ENCODE results near the gene IL1RAPL1. TPM values are rescaled to one million over a fixed set of nuclear protein-coding genes. Genes with fewer than 3 reads are reported as not detected.

Gene IL1RAPL1
- total RNA-seq, 1 donor from 2014 or later, result 0.16 TPM

DNA sequence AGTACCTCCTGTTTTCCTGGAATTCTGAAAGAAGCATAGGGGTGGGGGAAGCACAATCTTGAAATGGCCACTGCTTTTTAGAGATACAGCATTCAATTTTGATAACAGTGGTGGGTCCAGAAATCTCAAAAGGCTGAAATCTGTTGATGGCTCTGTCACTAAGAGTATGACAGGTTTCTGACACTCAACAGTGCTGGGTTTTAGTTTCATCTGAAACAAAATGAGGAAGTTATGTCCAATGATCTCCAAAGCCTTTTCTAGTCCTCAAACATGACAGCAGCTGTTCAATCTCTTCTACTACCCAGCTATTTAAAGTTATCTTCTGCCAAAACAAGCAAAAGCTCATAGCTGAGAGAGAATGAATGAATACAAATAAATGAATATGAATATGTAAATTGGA lies 110.5 kb downstream of the IL1RAPL1 start:
- Mint-ChIP-seq H3K36me3 (ENCODE audit: low read depth, unreplicated experiment) (no peaks in the 10 kb centered on the region), H3K4me3 (ENCODE audit: unreplicated experiment) (no peak overlapping the region), H3K9me3 (ENCODE audit: unreplicated experiment) (no peaks in the 10 kb centered on the region), H3K4me1 (ENCODE audit: low read depth, unreplicated experiment) (no peaks in the 10 kb centered on the region), H3K27me3 (ENCODE audit: low read depth, unreplicated experiment) (no peaks in the 10 kb centered on the region), H3K27ac (ENCODE audit: unreplicated experiment) (no peak overlapping the region)
- H3K4me1 ChIP-seq (ENCODE audit: insufficient read depth, low read length), result no peaks in the 10 kb centered on the region
- no peak overlapping the region for H3K27ac ChIP-seq (ENCODE audit: low read depth, low read length)
- H3K4me2 ChIP-seq (ENCODE audit: low read length), result no peak overlapping the region
- DNase-seq (ENCODE audit: low read depth) (no peak), FAIRE-seq (peak; percentile 66)
- H3K4me3 ChIP-seq (ENCODE audit: insufficient read depth, low read depth, low read length), result no peak overlapping the region
- no peaks in the 10 kb centered on the region for H3K27me3 ChIP-seq (ENCODE audit: insufficient read depth, low read length)
- H4K20me1 ChIP-seq (ENCODE audit: insufficient read depth, low read length), result no peaks in the 10 kb centered on the region
- TF ChIP-seq EZH2 (IDR thresholded peaks at IDR 0.05; ENCODE audit: insufficient read depth, low read length), result no peak
- TF ChIP-seq, protein P1, sequence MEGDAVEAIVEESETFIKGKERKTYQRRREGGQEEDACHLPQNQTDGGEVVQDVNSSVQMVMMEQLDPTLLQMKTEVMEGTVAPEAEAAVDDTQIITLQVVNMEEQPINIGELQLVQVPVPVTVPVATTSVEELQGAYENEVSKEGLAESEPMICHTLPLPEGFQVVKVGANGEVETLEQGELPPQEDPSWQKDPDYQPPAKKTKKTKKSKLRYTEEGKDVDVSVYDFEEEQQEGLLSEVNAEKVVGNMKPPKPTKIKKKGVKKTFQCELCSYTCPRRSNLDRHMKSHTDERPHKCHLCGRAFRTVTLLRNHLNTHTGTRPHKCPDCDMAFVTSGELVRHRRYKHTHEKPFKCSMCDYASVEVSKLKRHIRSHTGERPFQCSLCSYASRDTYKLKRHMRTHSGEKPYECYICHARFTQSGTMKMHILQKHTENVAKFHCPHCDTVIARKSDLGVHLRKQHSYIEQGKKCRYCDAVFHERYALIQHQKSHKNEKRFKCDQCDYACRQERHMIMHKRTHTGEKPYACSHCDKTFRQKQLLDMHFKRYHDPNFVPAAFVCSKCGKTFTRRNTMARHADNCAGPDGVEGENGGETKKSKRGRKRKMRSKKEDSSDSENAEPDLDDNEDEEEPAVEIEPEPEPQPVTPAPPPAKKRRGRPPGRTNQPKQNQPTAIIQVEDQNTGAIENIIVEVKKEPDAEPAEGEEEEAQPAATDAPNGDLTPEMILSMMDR (IDR thresholded peaks at IDR 0.05; ENCODE audit: insufficient read depth, low read depth, low read length), result no peak
- no peak overlapping the region for H3K9ac ChIP-seq (ENCODE audit: low read length)
- no peaks in the 10 kb centered on the region for H3K9me3 ChIP-seq (ENCODE audit: insufficient read depth, low read depth, low read length)
- H3K36me3 ChIP-seq (ENCODE audit: insufficient read depth, low read length), result no peaks in the 10 kb centered on the region
- H3K79me2 ChIP-seq (ENCODE audit: insufficient read depth, low read length), result no peaks in the 10 kb centered on the region
- H2AFZ ChIP-seq (ENCODE audit: low read depth, low read length), result no peak overlapping the region

DNA sequence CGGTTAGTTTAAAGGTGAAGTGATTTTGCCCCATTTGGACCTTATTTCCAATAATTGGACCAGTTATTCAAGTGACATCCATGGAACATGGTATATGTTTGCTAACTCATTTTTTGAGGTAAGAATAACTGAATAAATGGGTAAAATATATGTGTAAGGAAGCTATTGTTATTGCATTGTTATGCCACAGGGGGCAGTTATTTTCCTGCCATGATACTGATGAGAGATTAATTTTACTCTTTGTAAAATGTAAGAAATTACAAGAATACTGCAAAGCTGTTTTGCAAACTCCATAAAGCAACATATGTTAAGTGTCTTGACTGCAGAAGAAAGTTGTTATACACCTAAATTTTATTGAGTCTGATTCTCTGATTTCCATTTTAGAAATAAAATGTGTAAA lies 114.0 kb downstream of the IL1RAPL1 start:
- Histone ChIP-seq H3K4me2 (ENCODE audit: low read length) (no peak overlapping the region), H3K79me2 (ENCODE audit: insufficient read depth, low read length) (no peaks in the 10 kb centered on the region), H2AFZ (ENCODE audit: low read depth, low read length) (no peak overlapping the region), H3K9me3 (ENCODE audit: insufficient read depth, low read depth, low read length) (no peaks in the 10 kb centered on the region), H3K36me3 (ENCODE audit: insufficient read depth, low read length) (no peaks in the 10 kb centered on the region), H4K20me1 (ENCODE audit: insufficient read depth, low read length) (no peaks in the 10 kb centered on the region), H3K4me3 (ENCODE audit: insufficient read depth, low read depth, low read length) (no peak overlapping the region), H3K9ac (ENCODE audit: low read length) (no peak overlapping the region), H3K27me3 (ENCODE audit: insufficient read depth, low read length) (no peaks in the 10 kb centered on the region), H3K4me1 (ENCODE audit: insufficient read depth, low read length) (no peaks in the 10 kb centered on the region), H3K27ac (ENCODE audit: low read depth, low read length) (no peak overlapping the region)
- Mint-ChIP-seq H3K36me3 (ENCODE audit: low read depth, unreplicated experiment) (no peaks in the 10 kb centered on the region), H3K4me1 (ENCODE audit: low read depth, unreplicated experiment) (no peaks in the 10 kb centered on the region), H3K27ac (ENCODE audit: unreplicated experiment) (no peak overlapping the region), H3K27me3 (ENCODE audit: low read depth, unreplicated experiment) (no peaks in the 10 kb centered on the region), H3K9me3 (ENCODE audit: unreplicated experiment) (no peaks in the 10 kb centered on the region), H3K4me3 (ENCODE audit: unreplicated experiment) (no peak overlapping the region)
- TF ChIP-seq EZH2 (IDR thresholded peaks at IDR 0.05; ENCODE audit: insufficient read depth, low read length), result no peak
- TF ChIP-seq, protein P1 (IDR thresholded peaks at IDR 0.05; ENCODE audit: insufficient read depth, low read depth, low read length), result peak; percentile 15
- FAIRE-seq, result peak; percentile 86
- DNase-seq (ENCODE audit: low read depth), result no peak

DNA sequence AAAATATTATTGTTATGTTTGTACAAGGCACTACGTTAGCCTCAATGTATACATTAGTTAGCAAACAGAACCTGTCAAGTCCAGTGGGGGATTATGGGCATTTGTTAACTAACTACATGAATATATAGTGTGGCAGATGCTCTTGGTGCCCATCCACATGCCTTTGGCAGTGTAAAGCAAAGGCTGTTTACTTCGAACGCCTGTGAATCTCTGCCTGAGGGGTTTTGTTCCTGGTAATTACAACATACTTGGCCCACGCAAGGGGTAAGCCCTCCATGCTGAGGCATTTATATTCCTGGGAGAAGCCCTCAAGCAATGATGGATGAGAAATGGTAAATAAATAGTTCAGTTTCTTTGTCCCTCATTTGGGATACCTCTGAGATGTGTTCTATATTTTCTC lies 119.7 kb downstream of the IL1RAPL1 start:
- no peaks in the 10 kb centered on the region for H3K9me3 Mint-ChIP-seq (ENCODE audit: unreplicated experiment)
- TF ChIP-seq EZH2 (IDR thresholded peaks at IDR 0.05; ENCODE audit: insufficient read depth, low read length), result no peak
- TF ChIP-seq, protein P1 (IDR thresholded peaks at IDR 0.05; ENCODE audit: insufficient read depth, low read depth, low read length), result no peak

More for the DNA sequence above, 119.7 kb downstream of the IL1RAPL1 start:
- Mint-ChIP-seq H3K4me3 (ENCODE audit: unreplicated experiment) (no peak overlapping the region), H3K27ac (ENCODE audit: unreplicated experiment) (no peak overlapping the region), H3K4me1 (ENCODE audit: low read depth, unreplicated experiment) (no peaks in the 10 kb centered on the region), H3K36me3 (ENCODE audit: low read depth, unreplicated experiment) (no peaks in the 10 kb centered on the region), H3K27me3 (ENCODE audit: low read depth, unreplicated experiment) (no peaks in the 10 kb centered on the region)
- H3K9me3 ChIP-seq (ENCODE audit: insufficient read depth, low read depth, low read length), result no peaks in the 10 kb centered on the region
- H3K4me1 ChIP-seq (ENCODE audit: insufficient read depth, low read length), result no peaks in the 10 kb centered on the region
- no peaks in the 10 kb centered on the region for H3K79me2 ChIP-seq (ENCODE audit: insufficient read depth, low read length)
- FAIRE-seq, result peak; percentile 9
- no peak overlapping the region for H3K4me2 ChIP-seq (ENCODE audit: low read length)
- H2AFZ ChIP-seq (ENCODE audit: low read depth, low read length), result no peak overlapping the region
- H3K4me3 ChIP-seq (ENCODE audit: insufficient read depth, low read depth, low read length), result no peak overlapping the region
- H3K27me3 ChIP-seq (ENCODE audit: insufficient read depth, low read length), result no peaks in the 10 kb centered on the region
- no peak overlapping the region for H3K27ac ChIP-seq (ENCODE audit: low read depth, low read length)
- DNase-seq (ENCODE audit: low read depth), result no peak
- no peaks in the 10 kb centered on the region for H4K20me1 ChIP-seq (ENCODE audit: insufficient read depth, low read length)
- no peaks in the 10 kb centered on the region for H3K36me3 ChIP-seq (ENCODE audit: insufficient read depth, low read length)
- H3K9ac ChIP-seq (ENCODE audit: low read length), result no peak overlapping the region
